Measurements from ENCODE around the gene PRPF39. TPM values are rescaled to one million over a fixed set of nuclear protein-coding genes. Genes with fewer than 3 reads are reported as not detected.

Gene PRPF39
- total RNA-seq, 1 donor from 2014 or later = 55.7 TPM

- intact Hi-C loops (cut with micrococcal nuclease) = loop anchor here (1.0 kb wide), 4 partner anchors 24 to 156 kb away; partner anchors contain the start of genes FKBP3 and KLHL28
- Mint-ChIP-seq H3K27ac (peak overlapping the region; percentile 38), H3K4me3 (peak overlapping the region; percentile 6), H3K36me3 (ENCODE audit: low read depth) (peaks cover 24% of the 10 kb centered on the region), H3K27me3 (ENCODE audit: insufficient read depth) (no peaks in the 10 kb centered on the region), H3K9me3 (no peaks in the 10 kb centered on the region), H3K4me1 (ENCODE audit: low read depth) (peaks cover 71% of the 10 kb centered on the region)
- no peak for DNase-seq (ENCODE audit: low spot score)
Observed at GRCh38 chr14:45089813-45090212, 5.9 kb downstream of the PRPF39 start.

- Mint-ChIP-seq H3K9me3 (no peaks in the 10 kb centered on the region), H3K27ac (no peak overlapping the region), H3K27me3 (ENCODE audit: insufficient read depth) (no peaks in the 10 kb centered on the region), H3K4me3 (no peak overlapping the region), H3K36me3 (ENCODE audit: low read depth) (peaks cover 28% of the 10 kb centered on the region), H3K4me1 (ENCODE audit: low read depth) (peaks cover 59% of the 10 kb centered on the region)
- no peak for DNase-seq (ENCODE audit: low spot score)
- intact Hi-C loops (cut with micrococcal nuclease) = no loop called here
Observed at GRCh38 chr14:45091710-45092109, 7.8 kb downstream of the PRPF39 start.

- no peaks in the 10 kb centered on the region for H3K9me3 Mint-ChIP-seq
- no peak for DNase-seq (ENCODE audit: low spot score)
- intact Hi-C loops (cut with micrococcal nuclease) = loop anchor here (1.0 kb wide), 1 partner anchor 9 kb away; no protein-coding TSS in a partner anchor
- H3K4me1 Mint-ChIP-seq (ENCODE audit: low read depth) = peaks cover 41% of the 10 kb centered on the region
- H3K27ac Mint-ChIP-seq = no peak overlapping the region
- H3K27me3 Mint-ChIP-seq (ENCODE audit: insufficient read depth) = no peaks in the 10 kb centered on the region
- no peak overlapping the region for H3K4me3 Mint-ChIP-seq
- H3K36me3 Mint-ChIP-seq (ENCODE audit: low read depth) = peaks cover 37% of the 10 kb centered on the region
Observed at GRCh38 chr14:45094275-45094674, 10.4 kb downstream of the PRPF39 start.

- Mint-ChIP-seq H3K36me3 (ENCODE audit: low read depth) (peaks cover 33% of the 10 kb centered on the region), H3K9me3 (no peaks in the 10 kb centered on the region), H3K27me3 (ENCODE audit: insufficient read depth) (no peaks in the 10 kb centered on the region), H3K4me1 (ENCODE audit: low read depth) (peaks cover 32% of the 10 kb centered on the region), H3K4me3 (no peak overlapping the region), H3K27ac (no peak overlapping the region)
- no peak for DNase-seq (ENCODE audit: low spot score)
- intact Hi-C loops (cut with micrococcal nuclease) = loop anchor here (1.0 kb wide), 1 partner anchor 19 kb away; no protein-coding TSS in a partner anchor
Observed at GRCh38 chr14:45095143-45095542, 11.2 kb downstream of the PRPF39 start.

- intact Hi-C loops (cut with micrococcal nuclease) = no loop called here
- H3K4me3 Mint-ChIP-seq = no peak overlapping the region
- H3K9me3 Mint-ChIP-seq = no peaks in the 10 kb centered on the region
- H3K27me3 Mint-ChIP-seq (ENCODE audit: insufficient read depth) = no peaks in the 10 kb centered on the region
- peaks cover 21% of the 10 kb centered on the region for H3K4me1 Mint-ChIP-seq (ENCODE audit: low read depth)
- no peak for DNase-seq (ENCODE audit: low spot score)
- no peak overlapping the region for H3K27ac Mint-ChIP-seq
- peaks cover 42% of the 10 kb centered on the region for H3K36me3 Mint-ChIP-seq (ENCODE audit: low read depth)
Observed at GRCh38 chr14:45096218-45096617, 12.3 kb downstream of the PRPF39 start.

- intact Hi-C loops (cut with micrococcal nuclease) = no loop called here
- no peaks in the 10 kb centered on the region for H3K4me1 Mint-ChIP-seq (ENCODE audit: low read depth)
- H3K27ac Mint-ChIP-seq = no peak overlapping the region
- peaks cover 47% of the 10 kb centered on the region for H3K36me3 Mint-ChIP-seq (ENCODE audit: low read depth)
- no peaks in the 10 kb centered on the region for H3K27me3 Mint-ChIP-seq (ENCODE audit: insufficient read depth)
- H3K4me3 Mint-ChIP-seq = no peak overlapping the region
- no peak for DNase-seq (ENCODE audit: low spot score)
- no peaks in the 10 kb centered on the region for H3K9me3 Mint-ChIP-seq
Observed at GRCh38 chr14:45103806-45104205, 19.9 kb downstream of the PRPF39 start.

- no peaks in the 10 kb centered on the region for H3K27me3 Mint-ChIP-seq (ENCODE audit: insufficient read depth)
- no peaks in the 10 kb centered on the region for H3K9me3 Mint-ChIP-seq
- DNase-seq (ENCODE audit: low spot score) = no peak
- H3K36me3 Mint-ChIP-seq (ENCODE audit: low read depth) = peaks cover 47% of the 10 kb centered on the region
- no peak overlapping the region for H3K4me3 Mint-ChIP-seq
- no peak overlapping the region for H3K27ac Mint-ChIP-seq
- intact Hi-C loops (cut with micrococcal nuclease) = no loop called here
- no peaks in the 10 kb centered on the region for H3K4me1 Mint-ChIP-seq (ENCODE audit: low read depth)
Observed at GRCh38 chr14:45104561-45104960, 20.6 kb downstream of the PRPF39 start.

- H3K36me3 Mint-ChIP-seq (ENCODE audit: low read depth) = peaks cover 41% of the 10 kb centered on the region
- H3K27me3 Mint-ChIP-seq (ENCODE audit: insufficient read depth) = no peaks in the 10 kb centered on the region
- no peak for DNase-seq (ENCODE audit: low spot score)
- H3K9me3 Mint-ChIP-seq = no peaks in the 10 kb centered on the region
- H3K4me1 Mint-ChIP-seq (ENCODE audit: low read depth) = peaks cover 14% of the 10 kb centered on the region
- H3K4me3 Mint-ChIP-seq = peak overlapping the region; percentile 29
- intact Hi-C loops (cut with micrococcal nuclease) = no loop called here
- peak overlapping the region; percentile 83 for H3K27ac Mint-ChIP-seq
Observed at GRCh38 chr14:45112896-45113781, 29.2 kb downstream of the PRPF39 start.

GRCh38 chr14:45114327-45114726 is 30.4 kb downstream of the PRPF39 start:
- Mint-ChIP-seq H3K4me3 (no peak overlapping the region), H3K9me3 (no peaks in the 10 kb centered on the region), H3K4me1 (ENCODE audit: low read depth) (peaks cover 14% of the 10 kb centered on the region), H3K27me3 (ENCODE audit: insufficient read depth) (no peaks in the 10 kb centered on the region), H3K27ac (peak overlapping the region; percentile 70), H3K36me3 (ENCODE audit: low read depth) (peaks cover 41% of the 10 kb centered on the region)
- DNase-seq (ENCODE audit: low spot score) = no peak
- intact Hi-C loops (cut with micrococcal nuclease) = loop anchor here (1.0 kb wide), 6 partner anchors 19 to 153 kb away; partner anchors contain the start of genes FKBP3, KLHL28 and MIS18BP1

- H3K4me1 Mint-ChIP-seq (ENCODE audit: low read depth) = peaks cover 9% of the 10 kb centered on the region
- no peaks in the 10 kb centered on the region for H3K27me3 Mint-ChIP-seq (ENCODE audit: insufficient read depth)
- H3K4me3 Mint-ChIP-seq = no peak overlapping the region
- no peak overlapping the region for H3K27ac Mint-ChIP-seq
- intact Hi-C loops (cut with micrococcal nuclease) = no loop called here
- no peak for DNase-seq (ENCODE audit: low spot score)
- peaks cover 2% of the 10 kb centered on the region for H3K9me3 Mint-ChIP-seq
- H3K36me3 Mint-ChIP-seq (ENCODE audit: low read depth) = peaks cover 45% of the 10 kb centered on the region
Observed at GRCh38 chr14:45118594-45118993, 34.7 kb downstream of the PRPF39 start.

GRCh38 chr14:45120096-45120495 is 36.2 kb downstream of the PRPF39 start:
- H3K9me3 Mint-ChIP-seq = peaks cover 2% of the 10 kb centered on the region
- H3K27ac Mint-ChIP-seq = no peak overlapping the region
- H3K4me1 Mint-ChIP-seq (ENCODE audit: low read depth) = peaks cover 6% of the 10 kb centered on the region
- DNase-seq (ENCODE audit: low spot score) = no peak
- peaks cover 49% of the 10 kb centered on the region for H3K36me3 Mint-ChIP-seq (ENCODE audit: low read depth)
- intact Hi-C loops (cut with micrococcal nuclease) = no loop called here
- H3K4me3 Mint-ChIP-seq = no peak overlapping the region
- no peaks in the 10 kb centered on the region for H3K27me3 Mint-ChIP-seq (ENCODE audit: insufficient read depth)

- Mint-ChIP-seq H3K27ac (no peak overlapping the region), H3K4me3 (no peak overlapping the region), H3K4me1 (ENCODE audit: low read depth) (no peaks in the 10 kb centered on the region), H3K36me3 (ENCODE audit: low read depth) (peaks cover 45% of the 10 kb centered on the region), H3K9me3 (peaks cover 2% of the 10 kb centered on the region), H3K27me3 (ENCODE audit: insufficient read depth) (no peaks in the 10 kb centered on the region)
- DNase-seq (ENCODE audit: low spot score) = no peak
- intact Hi-C loops (cut with micrococcal nuclease) = no loop called here
Observed at GRCh38 chr14:45123271-45123670, 39.4 kb downstream of the PRPF39 start.

- Mint-ChIP-seq H3K27me3 (ENCODE audit: insufficient read depth) (no peaks in the 10 kb centered on the region), H3K4me3 (no peak overlapping the region), H3K36me3 (ENCODE audit: low read depth) (peaks cover 38% of the 10 kb centered on the region), H3K9me3 (peaks cover 2% of the 10 kb centered on the region), H3K4me1 (ENCODE audit: low read depth) (no peaks in the 10 kb centered on the region), H3K27ac (no peak overlapping the region)
- DNase-seq (ENCODE audit: low spot score) = no peak
- intact Hi-C loops (cut with micrococcal nuclease) = no loop called here
Observed at GRCh38 chr14:45125754-45126153, 41.8 kb downstream of the PRPF39 start.

Data from activated T-helper 1 cell treated with anti-CD3 and anti-CD28 coated beads, Interleukin-12 subunit alpha, Interleukin-12 subunit beta, Interleukin-2, Interleukin-4 antibody, amounts not matched to agents 30 ng/mL and 10 ng/mL and 1 ng/mL, durations not matched to agents 14 hours and 24 hours and 36 hours (primary cell).